Testis (tissue), 2 donors: ENCODE results near the gene ALDH5A1.

Experiments used
- CTCF ChIP-seq, 3 experiments: fragments of 450-650 bp in 2 of 3; fragments of 200-600 bp in 1 of 3; sonication (generic) in 1 of 3; IDR thresholded peaks; one replicate each; pipeline ENCODE4 v1.5.1; 2016 to 2019; ENCODE audit warnings: antibody characterized with exemption in 3 of 3, mild to moderate bottlenecking in 2 of 3, moderate library complexity in 1 of 3
- POLR2A ChIP-seq: fragments of 450-650 bp; IDR thresholded peaks from one replicate; pipeline ENCODE4 v1.6.1; 2017; ENCODE audit warnings: antibody characterized with exemption, mild to moderate bottlenecking, moderate library complexity

GRCh38 chr6:24537771-24538385 is 43.1 kb downstream of the ALDH5A1 start:
- no peak for TF ChIP-seq CTCF (IDR thresholded peaks at IDR 0.05)
- TF ChIP-seq POLR2A: no peak
